Measurements from ENCODE around the gene SLCO2A1.

The SLCO2A1 gene

DNA sequence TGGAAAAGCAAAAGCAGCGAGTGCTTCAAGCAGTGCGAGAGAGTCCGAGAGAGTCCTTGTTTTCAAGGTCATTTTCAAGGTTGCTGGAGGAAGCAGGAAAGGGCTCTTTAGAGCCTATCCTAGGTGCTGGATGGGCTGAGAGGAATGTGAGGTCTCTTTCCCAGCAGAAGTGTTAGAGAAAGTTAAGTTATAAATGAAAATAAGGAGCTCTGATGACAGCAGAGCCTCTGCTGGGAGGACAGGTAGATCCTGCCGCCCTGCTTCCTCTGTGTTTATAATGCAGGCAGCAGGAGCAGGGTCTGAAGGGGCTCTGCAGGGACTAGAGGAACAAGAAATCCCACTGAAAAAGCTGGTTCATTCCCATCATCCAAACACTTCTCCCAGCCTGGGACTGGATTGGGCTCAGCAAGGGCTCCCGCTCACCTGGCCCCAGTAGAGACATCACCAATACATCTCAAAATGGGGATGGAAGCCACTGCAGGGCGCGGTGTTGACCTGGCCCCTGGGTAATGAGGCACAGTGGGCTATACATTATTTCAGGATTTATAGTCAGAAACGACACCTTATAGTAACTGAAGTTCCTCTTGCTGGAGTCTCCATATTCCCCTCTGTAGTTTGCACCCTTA lies 92.6 kb downstream of the SLCO2A1 start:
- in situ Hi-C loops (cut with MboI; ENCODE audit: low sequenced_read_pairs), result loop anchor here (10.0 to 25.0 kb wide), 3 partner anchors 118 to 550 kb away; partner anchors contain the start of genes ANAPC13 and CEP63

DNA sequence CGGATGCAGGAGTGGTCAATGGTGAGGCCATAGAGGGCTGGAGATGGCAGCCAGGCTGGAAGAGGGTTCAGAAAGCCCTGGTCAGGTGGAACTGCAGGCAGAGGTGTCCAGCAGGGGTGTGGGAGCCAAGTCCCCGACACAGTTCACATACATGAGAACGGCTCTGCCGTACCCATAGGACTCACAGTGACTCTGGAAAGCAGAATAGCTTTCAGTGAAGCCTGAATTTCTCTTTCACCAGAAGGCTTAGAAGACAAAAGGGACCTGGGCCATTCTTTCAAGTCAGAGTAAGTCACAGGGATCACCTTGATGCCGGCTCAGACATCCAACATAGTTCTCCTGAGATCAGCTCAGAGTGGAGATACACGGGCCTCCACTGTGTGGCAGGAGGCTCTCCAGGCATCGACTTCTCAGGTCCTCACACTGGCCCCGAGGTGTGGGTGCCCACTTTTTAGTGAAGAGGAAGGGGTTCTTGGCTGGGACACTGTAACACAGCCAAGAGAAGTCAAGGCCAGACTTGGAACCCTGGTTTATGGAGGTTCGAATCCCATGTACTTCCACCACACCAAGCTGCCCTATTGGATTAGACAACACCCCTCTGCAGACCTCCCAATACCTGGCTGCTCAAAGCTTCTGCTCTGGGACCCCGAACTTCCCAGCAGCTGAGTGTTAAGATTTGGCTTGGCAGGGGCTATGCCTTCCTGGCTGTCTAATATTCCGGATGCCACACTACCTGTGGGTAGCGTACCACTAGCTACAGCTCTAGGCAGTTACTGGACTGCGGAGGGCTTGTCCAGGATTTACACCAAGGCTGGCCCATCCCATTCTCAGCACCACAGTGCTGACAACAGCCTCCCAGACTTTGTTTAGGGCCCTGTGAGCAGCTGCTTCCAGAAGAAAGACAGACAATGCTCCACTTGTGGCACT lies 93.6 kb downstream of the SLCO2A1 start:
- in situ Hi-C loops (cut with MboI; ENCODE audit: low sequenced_read_pairs), result loop anchor here (10.0 to 25.0 kb wide), 3 partner anchors 119 to 551 kb away; partner anchors contain the start of genes ANAPC13 and CEP63

DNA sequence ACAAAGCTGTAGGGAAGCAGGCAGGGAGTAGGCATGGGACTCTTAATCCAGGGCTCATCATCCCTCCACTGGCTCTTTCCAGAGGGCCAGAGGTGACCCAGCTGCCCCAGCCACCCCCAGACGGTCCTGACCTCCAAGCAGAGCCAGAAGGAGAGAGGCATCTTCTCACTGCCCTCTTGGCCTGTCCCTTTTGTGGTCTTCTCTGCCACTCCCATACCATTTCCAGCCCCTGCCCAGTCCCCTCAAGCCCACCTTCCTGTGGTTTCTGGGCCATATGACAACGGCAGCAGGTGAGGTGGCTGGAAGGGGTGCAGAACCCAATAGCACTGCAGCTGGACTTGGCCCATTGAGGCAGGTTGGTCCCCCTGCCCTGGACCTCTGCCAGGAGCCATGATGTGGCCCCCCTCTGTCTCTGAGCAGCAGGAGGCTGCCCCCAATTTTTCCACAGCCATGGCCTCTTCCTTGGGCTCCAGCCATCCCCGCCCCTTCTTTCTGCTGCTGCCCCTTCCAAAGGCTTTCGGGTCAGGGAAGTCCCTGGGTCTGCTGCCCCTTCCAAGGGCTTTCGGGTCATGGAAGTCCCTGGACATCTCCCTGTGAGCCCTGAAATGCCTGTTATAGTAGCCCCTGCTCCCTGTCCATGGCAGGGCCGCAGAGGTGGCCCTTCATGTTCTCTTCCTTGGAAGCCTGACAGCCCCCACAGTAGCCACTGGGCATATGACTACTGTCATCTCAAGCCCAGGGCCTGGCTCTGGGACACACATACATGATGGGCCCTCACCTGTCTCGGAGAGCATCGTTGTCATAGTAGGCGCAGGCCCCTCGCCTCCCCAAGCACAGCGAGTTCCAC lies 94.5 kb downstream of the SLCO2A1 start:
- in situ Hi-C loops (cut with MboI; ENCODE audit: low sequenced_read_pairs), result loop anchor here (10.0 to 25.0 kb wide), 3 partner anchors 120 to 552 kb away; partner anchors contain the start of genes ANAPC13 and CEP63

DNA sequence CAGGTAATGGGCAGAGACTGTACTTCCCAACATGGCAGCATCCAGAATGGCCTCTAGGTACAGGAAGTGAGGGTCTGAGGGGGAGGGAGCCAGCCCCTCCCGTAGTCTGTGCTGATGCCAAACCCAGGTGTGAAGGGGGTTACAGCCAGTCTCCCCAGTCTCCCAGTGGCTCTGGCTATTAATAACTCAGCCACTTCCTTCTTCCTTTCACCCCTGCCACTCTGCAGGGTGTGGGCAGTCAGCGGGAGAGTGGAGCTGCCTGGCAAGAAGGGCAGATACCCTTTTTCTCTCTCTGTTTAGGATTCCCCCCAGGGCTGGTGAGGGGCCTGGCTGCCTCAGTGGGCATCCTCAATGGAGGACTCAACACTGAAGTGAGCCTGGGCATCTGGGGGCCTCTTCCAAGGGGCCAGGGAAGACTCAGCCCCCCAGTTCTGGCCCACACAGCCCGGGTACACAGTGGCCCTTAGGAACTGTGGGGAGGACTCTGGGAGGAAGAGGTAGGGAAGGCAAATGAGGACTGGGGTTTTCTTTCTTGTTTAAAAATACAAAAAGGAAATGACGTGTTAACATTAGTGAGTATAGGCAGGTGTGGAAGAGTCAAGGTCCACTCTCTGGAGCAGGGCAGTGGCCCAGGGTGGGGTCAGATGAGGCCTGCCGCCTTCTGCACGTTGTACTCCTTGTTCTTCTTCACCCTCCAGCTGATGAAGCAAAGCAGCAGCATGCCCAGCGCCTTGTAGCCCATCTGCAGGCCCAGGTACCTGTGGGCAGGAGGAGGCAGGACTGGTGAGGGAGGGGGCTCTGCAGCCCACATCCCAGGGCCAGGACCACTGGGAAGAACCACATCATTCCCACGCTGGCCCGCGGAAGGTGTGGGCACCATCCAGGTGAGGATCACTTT lies 95.4 kb downstream of the SLCO2A1 start:
- in situ Hi-C loops (cut with MboI; ENCODE audit: low sequenced_read_pairs), result loop anchor here (10.0 to 25.0 kb wide), 3 partner anchors 120 to 553 kb away; partner anchors contain the start of genes ANAPC13 and CEP63

DNA sequence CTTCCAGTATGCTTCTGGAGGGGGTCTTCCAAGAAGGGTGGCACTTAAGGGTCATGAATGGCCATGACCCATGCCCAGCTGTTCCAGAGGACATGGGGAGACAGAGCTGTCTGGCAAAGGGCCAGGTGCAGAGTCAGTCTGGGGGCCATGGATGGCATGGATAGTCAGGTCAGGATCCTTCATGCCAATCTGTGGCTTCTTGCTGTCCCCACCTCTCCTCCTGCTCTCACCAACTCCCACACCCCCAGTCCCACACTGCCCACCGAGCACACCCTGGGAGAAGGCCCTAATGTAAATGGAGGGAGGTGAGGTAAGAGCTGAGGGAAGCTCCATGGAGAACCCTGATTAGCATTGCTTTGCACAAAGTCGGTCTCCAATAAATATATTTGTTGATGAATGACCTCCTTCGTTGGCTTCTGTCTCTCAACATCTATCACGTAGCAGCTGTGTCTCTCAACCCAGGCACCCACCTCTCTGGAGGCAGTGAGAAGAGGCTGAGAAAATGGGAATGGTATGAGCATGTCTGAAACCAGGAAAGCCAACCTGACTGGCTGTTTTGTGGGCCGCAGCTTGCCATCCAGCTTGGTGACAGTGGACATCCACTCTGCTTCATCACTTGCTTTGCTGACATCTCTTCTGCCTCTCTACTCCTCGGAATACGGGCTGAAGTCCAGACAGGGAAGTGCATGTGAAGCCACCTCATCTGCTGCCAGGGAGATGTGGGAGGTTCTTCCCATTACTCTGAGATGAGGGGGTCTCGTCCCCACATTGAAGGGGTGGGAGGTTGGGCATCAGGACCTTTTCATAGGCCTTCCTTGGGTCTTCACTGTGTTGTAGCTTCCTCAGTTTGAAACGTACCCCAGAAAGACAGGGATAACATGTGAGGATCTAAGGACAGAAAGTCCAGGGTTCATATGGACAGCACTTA lies 96.4 kb downstream of the SLCO2A1 start:
- in situ Hi-C loops (cut with MboI; ENCODE audit: low sequenced_read_pairs), result loop anchor here (10.0 to 25.0 kb wide), 3 partner anchors 121 to 554 kb away; partner anchors contain the start of genes ANAPC13 and CEP63

DNA sequence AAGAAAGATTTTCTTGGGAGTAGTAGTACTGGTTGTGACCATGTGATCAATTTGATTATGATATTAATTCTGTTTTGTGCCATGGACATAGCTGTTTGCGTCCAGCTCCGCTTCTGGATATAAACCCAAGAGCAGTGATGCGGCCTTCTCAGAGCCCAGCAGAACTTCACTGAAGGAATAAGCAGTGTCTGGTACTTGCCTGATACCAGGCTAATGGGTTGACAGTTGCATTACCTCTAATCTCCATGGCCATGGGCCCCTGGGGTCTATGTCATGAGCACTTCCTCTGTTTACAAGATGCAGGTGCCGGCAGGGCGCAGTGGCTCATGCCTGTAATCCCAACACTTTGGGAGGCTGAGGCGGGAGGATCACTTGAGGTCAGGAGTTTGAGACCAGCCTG lies 97.7 kb downstream of the SLCO2A1 start:
- in situ Hi-C loops (cut with MboI; ENCODE audit: low sequenced_read_pairs), result loop anchor here (10.0 to 25.0 kb wide), 3 partner anchors 123 to 555 kb away; partner anchors contain the start of genes ANAPC13 and CEP63

DNA sequence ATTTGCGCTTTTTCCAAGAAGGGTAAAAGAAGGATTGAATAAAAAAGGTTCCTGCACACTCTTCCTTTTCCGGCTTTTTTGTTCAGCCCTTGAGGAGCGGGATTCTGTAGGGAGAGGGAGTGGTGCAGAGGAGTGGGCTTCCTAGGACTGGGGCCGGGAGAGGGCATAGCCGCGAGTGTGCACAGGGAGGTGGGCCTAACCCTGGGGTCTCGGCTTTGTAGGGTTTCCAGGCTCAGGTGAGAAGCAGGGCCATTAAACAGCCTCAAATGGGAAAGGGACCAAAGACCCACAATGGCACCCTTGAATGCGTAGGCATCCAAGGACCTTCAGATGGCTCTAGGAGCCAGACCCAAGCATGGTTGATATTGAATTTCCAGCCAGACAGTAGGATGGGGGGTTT lies 98.6 kb downstream of the SLCO2A1 start:
- in situ Hi-C loops (cut with MboI; ENCODE audit: low sequenced_read_pairs), result loop anchor here (10.0 to 25.0 kb wide), 3 partner anchors 124 to 556 kb away; partner anchors contain the start of genes ANAPC13 and CEP63

DNA sequence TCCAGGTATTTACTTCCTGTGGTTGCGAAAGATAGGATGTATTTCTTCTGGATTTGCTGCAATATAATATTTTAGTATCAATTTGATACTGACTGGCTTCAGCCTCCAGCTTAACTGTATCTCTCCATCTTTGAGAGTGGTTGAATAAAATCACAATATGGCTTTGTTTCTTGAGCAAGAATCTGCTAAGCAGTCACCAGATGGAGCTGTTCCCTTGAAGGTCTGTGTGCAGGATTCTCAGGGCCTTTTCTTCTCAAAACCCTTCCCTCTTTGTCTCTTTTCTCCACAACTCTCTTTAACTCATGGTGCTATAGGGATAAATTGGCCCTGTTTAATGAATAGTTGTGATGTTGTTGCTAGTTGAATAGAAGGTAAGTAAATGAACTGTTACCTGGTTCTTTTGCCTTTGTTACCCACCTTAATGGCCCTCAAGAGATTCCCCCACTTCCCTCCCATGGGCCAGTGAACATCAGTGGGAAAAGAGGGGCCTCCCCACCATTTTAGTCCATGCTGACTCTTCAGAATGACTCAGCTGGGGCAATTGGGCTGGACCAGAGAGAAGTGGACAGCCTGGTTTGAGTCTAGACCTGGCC lies 99.3 kb downstream of the SLCO2A1 start:
- in situ Hi-C loops (cut with MboI; ENCODE audit: low sequenced_read_pairs), result loop anchor here (10.0 to 25.0 kb wide), 3 partner anchors 124 to 557 kb away; partner anchors contain the start of genes ANAPC13 and CEP63

DNA sequence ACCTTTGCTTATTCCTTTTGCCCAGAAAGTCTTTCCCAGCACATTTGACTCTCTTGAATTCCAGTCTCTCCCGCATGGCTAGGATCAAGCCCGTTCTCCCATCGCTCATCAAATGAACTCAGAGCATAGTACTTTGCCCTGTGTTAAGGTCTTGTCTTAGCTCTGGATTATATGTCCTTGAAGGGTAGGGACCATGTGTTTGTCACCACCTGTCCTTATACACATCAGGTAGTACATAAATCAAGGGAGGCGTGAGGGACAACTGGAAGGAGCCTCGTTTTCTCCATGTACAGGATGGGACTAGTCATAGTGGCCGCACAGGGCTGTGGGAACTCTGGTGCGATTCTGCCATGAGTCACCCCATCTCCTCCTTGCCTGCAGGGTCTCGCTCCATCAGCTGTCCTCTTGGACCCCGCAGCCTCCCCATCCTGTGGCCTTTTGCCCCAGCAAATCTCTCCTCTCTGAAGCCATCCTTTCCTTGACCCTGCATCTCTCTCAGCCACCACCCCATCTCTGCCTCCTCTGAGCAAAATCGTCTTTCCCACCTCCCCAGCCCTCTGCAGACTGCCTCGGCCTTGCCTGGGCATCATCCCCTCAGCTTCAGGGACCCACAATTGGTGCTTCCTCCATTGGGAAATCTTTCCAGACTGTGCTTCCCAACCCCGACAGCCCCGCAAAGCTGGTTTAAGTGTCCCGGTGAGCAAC lies 100.7 kb downstream of the SLCO2A1 start:
- in situ Hi-C loops (cut with MboI; ENCODE audit: low sequenced_read_pairs), result loop anchor here (25.0 kb wide), 2 partner anchors 258 to 558 kb away; partner anchors contain the start of genes ANAPC13 and CEP63

DNA sequence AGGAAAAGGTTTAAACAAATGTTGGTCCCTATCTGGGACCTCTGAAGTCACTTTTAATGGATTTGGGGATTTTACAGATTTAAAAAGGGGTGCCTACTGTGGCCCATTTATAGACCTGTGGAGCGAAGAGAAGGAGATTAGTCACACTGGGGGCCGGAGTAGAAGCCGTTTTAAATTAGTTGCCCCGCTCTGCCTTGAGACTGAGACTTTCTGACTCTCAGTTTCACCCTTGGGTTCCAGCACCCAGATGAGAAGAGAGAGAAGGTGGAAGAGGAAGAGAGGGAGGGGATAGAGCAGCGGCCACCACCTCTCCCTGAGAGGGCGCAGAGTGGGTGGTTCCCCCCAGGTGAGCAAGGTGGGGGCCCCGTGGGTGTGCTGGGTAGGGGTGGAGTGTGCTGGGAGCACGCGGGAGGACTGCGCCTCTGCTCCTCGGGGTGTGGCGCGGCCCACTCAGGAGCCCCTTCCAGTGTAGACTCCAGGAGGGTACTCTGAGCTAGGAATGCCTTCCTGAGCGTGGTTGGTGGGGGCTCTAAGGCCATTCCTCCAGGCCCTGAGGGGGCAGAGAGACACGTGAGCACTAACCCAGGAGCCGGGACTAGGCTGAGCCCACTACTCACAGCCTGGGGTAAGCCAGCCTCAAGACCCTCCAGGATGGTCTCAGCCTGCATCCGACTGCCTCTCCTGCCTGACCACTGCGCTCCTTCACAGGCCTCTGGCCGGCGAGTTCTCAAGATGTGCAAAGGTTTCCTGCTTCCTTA lies 101.4 kb downstream of the SLCO2A1 start:
- in situ Hi-C loops (cut with MboI; ENCODE audit: low sequenced_read_pairs), result loop anchor here (25.0 kb wide), 2 partner anchors 259 to 559 kb away; partner anchors contain the start of genes ANAPC13 and CEP63

DNA sequence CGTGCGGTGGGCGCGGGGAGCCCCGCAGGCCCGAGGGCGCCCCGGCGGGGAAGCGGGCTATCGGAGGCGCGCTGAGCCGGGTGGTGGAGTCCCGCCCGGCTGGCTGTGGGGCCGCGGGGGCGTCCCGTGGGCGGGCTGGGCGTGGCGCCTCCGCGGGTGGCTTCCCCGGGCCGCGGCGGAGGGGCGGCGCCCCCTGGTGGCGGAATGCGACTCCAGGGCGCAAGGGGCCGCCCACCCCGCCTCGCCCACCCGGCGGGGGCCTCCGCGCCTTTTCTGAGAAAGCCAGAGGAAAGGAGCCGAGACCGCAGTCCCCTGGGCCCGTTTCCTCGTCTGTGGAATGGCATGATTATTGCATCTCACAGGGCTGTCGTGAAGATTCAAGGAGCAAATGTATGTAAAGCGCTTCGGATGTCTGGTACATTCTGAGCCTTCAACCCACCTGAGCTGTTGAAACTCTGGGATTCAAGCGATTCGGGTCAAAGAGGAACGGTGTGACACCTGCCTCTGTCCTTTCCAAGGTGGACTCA lies 102.1 kb downstream of the SLCO2A1 start:
- in situ Hi-C loops (cut with MboI; ENCODE audit: low sequenced_read_pairs), result loop anchor here (25.0 kb wide), 2 partner anchors 260 to 560 kb away; partner anchors contain the start of genes ANAPC13 and CEP63

DNA sequence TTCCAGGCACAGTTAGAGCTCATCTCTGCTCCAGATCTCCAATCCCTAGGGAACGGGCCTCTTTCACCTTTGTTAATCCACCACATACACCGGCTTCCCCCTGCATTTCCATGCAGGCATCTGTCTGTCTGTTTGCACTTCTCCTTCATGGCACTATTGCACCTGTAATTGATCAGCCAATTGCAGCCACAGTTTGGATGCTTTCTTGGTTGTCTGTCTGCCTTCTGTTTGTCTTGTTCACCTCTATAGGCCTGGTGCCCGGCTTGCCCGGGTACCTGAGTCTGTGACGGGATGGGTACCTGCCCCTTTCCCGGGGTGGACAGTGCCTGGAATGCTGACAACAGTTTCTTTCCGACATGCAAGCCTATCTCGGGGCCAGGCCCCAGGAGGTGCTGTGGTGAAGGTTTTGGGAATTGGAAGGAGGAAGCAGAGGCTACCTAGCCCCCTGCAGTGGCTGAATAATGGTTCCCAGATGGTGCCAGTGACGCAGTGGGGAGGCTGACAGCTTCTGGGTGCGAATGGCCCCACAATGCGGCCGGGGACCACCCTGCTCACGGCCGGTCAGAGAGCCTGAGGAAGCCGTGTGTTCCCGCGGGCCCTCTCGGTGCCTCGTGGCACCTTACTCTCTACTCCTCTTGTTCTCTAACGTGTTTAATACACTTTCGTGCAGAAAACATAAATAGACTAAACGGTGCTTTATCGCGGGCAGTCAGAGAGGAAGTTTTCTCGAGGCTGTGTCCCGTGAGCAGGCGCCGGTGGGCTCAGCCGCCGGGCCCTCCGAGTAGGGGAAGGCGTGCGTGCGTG lies 102.8 kb downstream of the SLCO2A1 start:
- in situ Hi-C loops (cut with MboI; ENCODE audit: low sequenced_read_pairs), result loop anchor here (25.0 kb wide), 2 partner anchors 260 to 560 kb away; partner anchors contain the start of genes ANAPC13 and CEP63

DNA sequence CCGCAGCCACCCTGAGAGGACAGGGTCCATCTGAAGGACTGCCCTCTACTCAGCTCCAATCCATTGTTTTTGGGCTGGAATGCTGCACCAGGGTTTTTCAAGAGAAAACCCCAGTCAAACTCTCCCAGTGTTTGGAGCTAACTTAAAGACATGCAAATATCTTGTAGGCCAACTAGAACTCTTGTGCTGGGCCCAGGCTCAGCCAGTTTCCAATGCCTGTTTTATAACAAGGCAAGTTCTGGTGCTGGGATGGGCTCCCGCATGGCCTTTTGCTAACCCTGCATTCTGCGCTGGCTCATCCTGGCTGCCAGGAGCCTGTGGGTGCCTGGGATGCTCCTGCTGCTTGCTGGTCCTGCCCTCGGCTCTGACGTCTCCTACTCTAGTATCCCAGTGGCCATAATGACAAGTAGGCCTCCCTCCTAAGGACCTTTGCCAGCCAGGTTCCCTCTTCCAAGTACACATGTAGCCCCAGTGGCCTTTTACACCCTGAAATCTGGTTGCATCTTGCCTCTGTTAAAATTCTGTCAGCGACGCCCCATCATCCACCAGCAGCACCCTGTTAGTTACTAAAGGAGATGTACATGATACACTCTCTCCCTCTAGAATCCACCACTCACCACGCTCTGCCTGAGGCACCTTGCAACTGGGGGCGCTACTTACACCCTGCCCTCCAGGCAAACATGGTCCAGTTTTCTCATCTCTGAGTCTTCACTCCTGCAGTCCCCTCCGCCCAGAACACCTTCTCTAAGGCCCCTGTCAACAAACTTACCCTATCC lies 103.6 kb downstream of the SLCO2A1 start:
- in situ Hi-C loops (cut with MboI; ENCODE audit: low sequenced_read_pairs), result loop anchor here (25.0 kb wide), 2 partner anchors 261 to 561 kb away; partner anchors contain the start of genes ANAPC13 and CEP63

DNA sequence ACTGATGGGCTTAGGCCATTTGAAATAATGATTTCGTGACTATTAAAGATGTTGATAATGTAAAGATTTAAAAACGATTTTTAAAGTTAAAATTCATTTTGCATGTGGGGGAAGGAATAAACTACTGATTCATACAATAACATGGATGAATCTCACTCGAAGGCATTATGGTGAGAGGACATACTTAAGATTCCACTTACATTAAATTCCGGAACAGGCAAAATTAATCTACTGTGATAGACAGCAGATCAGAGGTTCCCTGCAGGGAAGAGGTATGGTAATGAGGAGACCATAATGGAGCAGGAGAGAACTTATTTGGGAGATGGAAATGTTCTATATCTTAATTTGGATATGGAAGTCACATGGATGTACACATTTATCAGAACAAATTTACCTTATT lies 105.7 kb downstream of the SLCO2A1 start:
- in situ Hi-C loops (cut with MboI; ENCODE audit: low sequenced_read_pairs), result no loop called here
